ENCODE data around the gene ZNF775.

The ZNF775 gene

DNA sequence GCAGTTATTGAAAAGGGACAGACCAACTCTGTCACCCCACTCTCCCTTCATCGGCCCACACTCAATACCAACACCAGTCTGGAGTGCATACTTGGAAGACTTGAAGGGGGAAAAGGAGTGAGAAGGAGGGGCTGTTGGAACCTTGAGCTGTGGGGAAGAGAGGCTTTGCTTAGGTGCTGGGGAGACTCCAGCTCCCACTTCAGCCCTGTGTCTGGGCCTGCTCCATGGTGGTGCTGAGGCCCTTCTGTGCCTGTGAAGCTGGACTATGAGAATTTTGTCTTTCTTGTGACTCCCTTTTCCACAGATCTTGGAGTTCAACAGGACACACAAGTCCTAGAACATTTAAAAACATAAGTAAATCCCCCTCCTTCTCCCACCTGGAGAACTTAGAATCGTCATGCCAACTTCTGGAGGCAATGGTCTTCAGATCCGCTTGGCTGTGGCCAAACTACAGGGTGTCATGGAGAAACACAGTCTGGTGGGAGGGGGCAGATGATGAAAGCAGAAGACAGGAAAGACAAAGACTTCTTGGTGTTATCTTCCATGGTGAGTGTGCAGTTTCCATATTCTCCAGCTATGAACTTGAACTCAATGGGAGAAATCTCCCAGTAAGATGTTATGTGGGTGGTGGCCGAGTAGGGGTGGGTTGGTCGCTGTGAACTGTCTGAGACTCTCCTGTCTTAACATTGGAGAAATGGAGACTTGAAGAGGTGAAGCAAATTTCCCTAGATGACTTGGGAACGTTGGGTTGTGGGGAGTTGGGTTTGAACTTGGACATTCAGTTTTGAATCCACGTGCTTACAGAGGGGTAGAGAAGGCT lies 52.9 kb downstream of the ZNF775 start:
- Histone ChIP-seq H3K4me1 (ENCODE audit: control insufficient read depth, insufficient read depth, low read length) (peaks cover 4% of the 10 kb centered on the region), H3K36me3 (ENCODE audit: control insufficient read depth, insufficient read depth, low read length) (no peaks in the 10 kb centered on the region), H3K4me3 (ENCODE audit: low read depth, low read length) (no peak overlapping the region), H3K9me3 (ENCODE audit: control insufficient read depth, insufficient read depth, low read length) (no peaks in the 10 kb centered on the region), H3K9ac (ENCODE audit: low read depth, low read length) (no peak overlapping the region), H3K27me3 (ENCODE audit: control insufficient read depth, insufficient read depth, low read length) (peaks cover 3% of the 10 kb centered on the region)

- no peaks in the 10 kb centered on the region for H3K36me3 ChIP-seq (ENCODE audit: control insufficient read depth, insufficient read depth, low read length)
- H3K9ac ChIP-seq (ENCODE audit: low read depth, low read length): no peak overlapping the region
- H3K4me1 ChIP-seq (ENCODE audit: control insufficient read depth, insufficient read depth, low read length): peaks cover 4% of the 10 kb centered on the region
- peaks cover 3% of the 10 kb centered on the region for H3K27me3 ChIP-seq (ENCODE audit: control insufficient read depth, insufficient read depth, low read length)
- no peaks in the 10 kb centered on the region for H3K9me3 ChIP-seq (ENCODE audit: control insufficient read depth, insufficient read depth, low read length)
- H3K4me3 ChIP-seq (ENCODE audit: low read depth, low read length): no peak overlapping the region
Measured at GRCh38 chr7:150432915-150433892, 54.1 kb downstream of the ZNF775 start.

GRCh38 chr7:150434240-150434639 lies 55.1 kb downstream of the ZNF775 start:
- Histone ChIP-seq H3K9ac (ENCODE audit: low read depth, low read length) (no peak overlapping the region), H3K27me3 (ENCODE audit: control insufficient read depth, insufficient read depth, low read length) (peaks cover 3% of the 10 kb centered on the region), H3K36me3 (ENCODE audit: control insufficient read depth, insufficient read depth, low read length) (no peaks in the 10 kb centered on the region), H3K4me1 (ENCODE audit: control insufficient read depth, insufficient read depth, low read length) (no peaks in the 10 kb centered on the region), H3K4me3 (ENCODE audit: low read depth, low read length) (no peak overlapping the region), H3K9me3 (ENCODE audit: control insufficient read depth, insufficient read depth, low read length) (no peaks in the 10 kb centered on the region)

DNA sequence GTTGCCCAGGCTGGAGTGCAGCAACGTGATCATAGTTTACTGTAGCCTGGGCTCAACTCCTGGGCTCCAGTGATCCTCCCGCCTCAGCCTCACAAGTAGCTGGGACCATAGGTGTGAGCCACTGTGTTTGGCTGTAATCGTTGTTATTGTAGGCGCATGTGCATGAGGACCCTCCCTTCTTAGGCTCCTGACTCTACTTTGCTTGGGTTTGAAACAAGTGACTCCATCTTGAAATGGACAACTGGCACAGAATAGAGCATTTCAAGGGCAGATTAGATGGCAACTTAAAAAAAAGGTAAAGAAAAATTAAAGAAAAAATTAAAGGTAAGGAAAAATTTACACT lies 55.9 kb downstream of the ZNF775 start:
- no peaks in the 10 kb centered on the region for H3K36me3 ChIP-seq (ENCODE audit: control insufficient read depth, insufficient read depth, low read length)
- no peak overlapping the region for H3K4me3 ChIP-seq (ENCODE audit: low read depth, low read length)
- H3K4me1 ChIP-seq (ENCODE audit: control insufficient read depth, insufficient read depth, low read length): no peaks in the 10 kb centered on the region
- no peak overlapping the region for H3K9ac ChIP-seq (ENCODE audit: low read depth, low read length)
- peaks cover 6% of the 10 kb centered on the region for H3K27me3 ChIP-seq (ENCODE audit: control insufficient read depth, insufficient read depth, low read length)
- H3K9me3 ChIP-seq (ENCODE audit: control insufficient read depth, insufficient read depth, low read length): no peaks in the 10 kb centered on the region

GRCh38 chr7:150435390-150436073 lies 56.4 kb downstream of the ZNF775 start:
- no peaks in the 10 kb centered on the region for H3K4me1 ChIP-seq (ENCODE audit: control insufficient read depth, insufficient read depth, low read length)
- H3K9ac ChIP-seq (ENCODE audit: low read depth, low read length): no peak overlapping the region
- no peak overlapping the region for H3K4me3 ChIP-seq (ENCODE audit: low read depth, low read length)
- H3K36me3 ChIP-seq (ENCODE audit: control insufficient read depth, insufficient read depth, low read length): no peaks in the 10 kb centered on the region
- H3K9me3 ChIP-seq (ENCODE audit: control insufficient read depth, insufficient read depth, low read length): no peaks in the 10 kb centered on the region
- H3K27me3 ChIP-seq (ENCODE audit: control insufficient read depth, insufficient read depth, low read length): peaks cover 6% of the 10 kb centered on the region

- H3K4me3 ChIP-seq (ENCODE audit: low read depth, low read length): no peak overlapping the region
- H3K9me3 ChIP-seq (ENCODE audit: control insufficient read depth, insufficient read depth, low read length): peaks cover 3% of the 10 kb centered on the region
- H3K36me3 ChIP-seq (ENCODE audit: control insufficient read depth, insufficient read depth, low read length): no peaks in the 10 kb centered on the region
- H3K4me1 ChIP-seq (ENCODE audit: control insufficient read depth, insufficient read depth, low read length): no peaks in the 10 kb centered on the region
- peaks cover 6% of the 10 kb centered on the region for H3K27me3 ChIP-seq (ENCODE audit: control insufficient read depth, insufficient read depth, low read length)
- H3K9ac ChIP-seq (ENCODE audit: low read depth, low read length): no peak overlapping the region
Measured at GRCh38 chr7:150439967-150440366, 60.8 kb downstream of the ZNF775 start.

- peaks cover 3% of the 10 kb centered on the region for H3K9me3 ChIP-seq (ENCODE audit: control insufficient read depth, insufficient read depth, low read length)
- H3K27me3 ChIP-seq (ENCODE audit: control insufficient read depth, insufficient read depth, low read length): peaks cover 3% of the 10 kb centered on the region
- no peak overlapping the region for H3K9ac ChIP-seq (ENCODE audit: low read depth, low read length)
- no peaks in the 10 kb centered on the region for H3K4me1 ChIP-seq (ENCODE audit: control insufficient read depth, insufficient read depth, low read length)
- H3K36me3 ChIP-seq (ENCODE audit: control insufficient read depth, insufficient read depth, low read length): no peaks in the 10 kb centered on the region
- no peak overlapping the region for H3K4me3 ChIP-seq (ENCODE audit: low read depth, low read length)
Measured at GRCh38 chr7:150441524-150441923, 62.4 kb downstream of the ZNF775 start.

GRCh38 chr7:150442811-150443210 lies 63.7 kb downstream of the ZNF775 start:
- peaks cover 3% of the 10 kb centered on the region for H3K27me3 ChIP-seq (ENCODE audit: control insufficient read depth, insufficient read depth, low read length)
- H3K4me1 ChIP-seq (ENCODE audit: control insufficient read depth, insufficient read depth, low read length): no peaks in the 10 kb centered on the region
- H3K36me3 ChIP-seq (ENCODE audit: control insufficient read depth, insufficient read depth, low read length): no peaks in the 10 kb centered on the region
- H3K9ac ChIP-seq (ENCODE audit: low read depth, low read length): no peak overlapping the region
- no peak overlapping the region for H3K4me3 ChIP-seq (ENCODE audit: low read depth, low read length)
- H3K9me3 ChIP-seq (ENCODE audit: control insufficient read depth, insufficient read depth, low read length): peaks cover 3% of the 10 kb centered on the region

DNA sequence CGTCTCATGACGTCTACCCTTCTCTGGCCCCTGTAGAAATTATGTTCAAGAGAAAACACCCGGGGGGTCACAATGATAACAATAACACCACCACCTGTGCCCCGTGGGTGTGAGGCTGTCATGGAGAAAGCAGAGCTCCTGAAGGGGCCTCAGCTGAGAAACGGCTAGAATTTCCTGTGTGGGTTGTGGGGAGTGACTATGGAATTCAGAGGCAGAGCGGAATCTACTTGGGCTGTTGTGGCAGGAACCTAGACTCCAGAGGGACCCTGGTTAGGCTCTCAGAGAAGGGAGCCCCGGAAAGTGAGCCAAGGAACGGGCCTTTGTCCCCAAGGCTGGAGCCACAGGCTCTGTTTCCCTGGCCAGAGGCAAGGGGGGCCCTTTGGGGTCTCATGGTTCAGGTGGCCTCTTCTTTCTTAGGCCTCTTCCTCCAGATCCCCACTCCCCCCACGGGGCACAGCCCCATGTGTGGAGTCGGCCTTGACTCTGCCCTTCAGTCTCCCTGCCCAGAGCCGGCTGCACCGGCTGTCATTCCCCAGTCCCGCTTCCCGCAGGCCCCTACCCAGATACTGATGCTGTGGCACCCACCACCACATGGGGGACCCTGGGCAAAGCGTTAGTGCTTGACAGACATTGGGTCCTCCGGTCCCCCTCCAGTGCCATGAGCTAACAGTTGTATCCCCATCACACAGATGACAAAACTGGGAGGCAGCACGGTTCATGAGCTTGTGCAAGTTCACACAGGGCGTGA lies 64.8 kb downstream of the ZNF775 start:
- Histone ChIP-seq H3K36me3 (ENCODE audit: control insufficient read depth, insufficient read depth, low read length) (no peaks in the 10 kb centered on the region), H3K4me1 (ENCODE audit: control insufficient read depth, insufficient read depth, low read length) (peaks cover 3% of the 10 kb centered on the region), H3K9me3 (ENCODE audit: control insufficient read depth, insufficient read depth, low read length) (peaks cover 3% of the 10 kb centered on the region), H3K9ac (ENCODE audit: low read depth, low read length) (no peak overlapping the region), H3K27me3 (ENCODE audit: control insufficient read depth, insufficient read depth, low read length) (peaks cover 10% of the 10 kb centered on the region), H3K4me3 (ENCODE audit: low read depth, low read length) (no peak overlapping the region)

- no peak overlapping the region for H3K9ac ChIP-seq (ENCODE audit: low read depth, low read length)
- H3K36me3 ChIP-seq (ENCODE audit: control insufficient read depth, insufficient read depth, low read length): no peaks in the 10 kb centered on the region
- peaks cover 14% of the 10 kb centered on the region for H3K27me3 ChIP-seq (ENCODE audit: control insufficient read depth, insufficient read depth, low read length)
- H3K4me3 ChIP-seq (ENCODE audit: low read depth, low read length): no peak overlapping the region
- H3K9me3 ChIP-seq (ENCODE audit: control insufficient read depth, insufficient read depth, low read length): peaks cover 3% of the 10 kb centered on the region
- peaks cover 3% of the 10 kb centered on the region for H3K4me1 ChIP-seq (ENCODE audit: control insufficient read depth, insufficient read depth, low read length)
Measured at GRCh38 chr7:150444674-150445365, 65.7 kb downstream of the ZNF775 start.

Measured in iPS-15b (cell line).